Liver (tissue), 9 donors: ENCODE measurements around the gene BCAS4. TPM values are rescaled to one million over a fixed set of nuclear protein-coding genes. Genes with fewer than 3 reads are reported as not detected.
"Not testable (repeated sequence)": the region's sequence is repeated elsewhere in the genome, so short reads cannot be mapped to it uniquely, and the experiment has no call there.

ENCODE experiments used
- DNase-seq: peaks from one replicate; pipeline ENCODE4 v3.0.0-alpha.2; 2017; ENCODE audit warnings: low spot score
- H3K27ac ChIP-seq, 2 donors: one replicate each; pipeline ENCODE4 v1.7.0; 2013; ENCODE audit warnings: inconsistent platforms in 2 of 2, low read length in 2 of 2, control low read depth in 1 of 2, low read depth in 1 of 2, mild to moderate bottlenecking in 1 of 2
- H3K27me3 ChIP-seq, 4 donors: one replicate each; pipeline versions ENCODE4 v1.6.1 to v1.7.0; 2013; ENCODE audit warnings: low read length in 3 of 4, inconsistent platforms in 1 of 4, mild to moderate bottlenecking in 1 of 4, moderate library complexity in 1 of 4; ENCODE audit not compliant: control insufficient read depth in 4 of 4, insufficient read depth in 4 of 4
- H3K36me3 ChIP-seq, 4 donors: one replicate each; pipeline versions ENCODE4 v1.6.1 to v1.7.0; 2013; ENCODE audit warnings: low read length in 3 of 4, mild to moderate bottlenecking in 3 of 4, low read depth in 1 of 4, moderate library complexity in 1 of 4; ENCODE audit not compliant: control insufficient read depth in 4 of 4, insufficient read depth in 3 of 4
- H3K4me1 ChIP-seq, 4 donors: one replicate each; pipeline versions ENCODE4 v1.6.1 to v1.7.0; 2013; ENCODE audit warnings: low read length in 3 of 4, mild to moderate bottlenecking in 3 of 4, moderate library complexity in 1 of 4; ENCODE audit not compliant: control insufficient read depth in 4 of 4, insufficient read depth in 4 of 4
- H3K4me3 ChIP-seq, 3 donors: one replicate each; pipeline versions ENCODE4 v1.6.1 to v1.7.0; 2013; ENCODE audit warnings: low read length in 3 of 3, control low read depth in 1 of 3, low read depth in 1 of 3, mild to moderate bottlenecking in 1 of 3
- H3K9ac ChIP-seq, 2 donors: one replicate each; pipeline ENCODE4 v1.7.0; 2013; ENCODE audit warnings: low read length in 2 of 2, mild to moderate bottlenecking in 2 of 2, moderate library complexity in 2 of 2, control low read depth in 1 of 2, low read depth in 1 of 2
- H3K9me3 ChIP-seq, 4 donors: one replicate each; pipeline versions ENCODE4 v1.6.1 to v1.7.0; 2013; ENCODE audit warnings: low read length in 3 of 4; ENCODE audit not compliant: control insufficient read depth in 4 of 4
- ATF3 ChIP-seq: IDR thresholded peaks from 2 replicates; pipeline ENCODE4 v1.6.1; 2016; ENCODE audit warnings: antibody characterized with exemption
- CTCF ChIP-seq: fragments of 150-350 bp; IDR thresholded peaks from 2 replicates; pipeline ENCODE4 v1.5.1; 2017; ENCODE audit warnings: improper control_type of control experiment, low read depth, low read length; ENCODE audit not compliant: missing input control
- EGR1 ChIP-seq, 2 donors: IDR thresholded peaks; 2 replicates each; pipeline ENCODE4 v1.6.1; 2016 to 2018; ENCODE audit warnings: antibody characterized with exemption in 2 of 2, low read depth in 2 of 2
- FOXA1 ChIP-seq: IDR thresholded peaks from 2 replicates; pipeline ENCODE4 v1.6.1; 2016; ENCODE audit warnings: antibody characterized with exemption
- FOXA2 ChIP-seq: IDR thresholded peaks from 2 replicates; pipeline ENCODE4 v1.6.1; 2016; ENCODE audit warnings: antibody characterized with exemption
- GABPA ChIP-seq, 2 donors: IDR thresholded peaks in 1 of 2; conservative IDR thresholded peaks in 1 of 2; 2 replicates each; pipeline ENCODE4 v1.6.1; 2016; ENCODE audit warnings: antibody characterized with exemption in 2 of 2, mild to moderate bottlenecking in 1 of 2, moderate library complexity in 1 of 2
- HNF4A ChIP-seq, 2 donors: conservative IDR thresholded peaks; 2 replicates each; pipeline ENCODE4 v1.6.1; 2016; ENCODE audit warnings: antibody characterized with exemption in 2 of 2, mild to moderate bottlenecking in 2 of 2
- HNF4G ChIP-seq: IDR thresholded peaks from 2 replicates; pipeline ENCODE4 v1.6.1; 2016; ENCODE audit warnings: antibody characterized with exemption
- JUND ChIP-seq, 2 donors: IDR thresholded peaks; 2 replicates each; pipeline ENCODE4 v1.6.1; 2016; ENCODE audit warnings: antibody characterized with exemption in 2 of 2
- MAX ChIP-seq: IDR thresholded peaks from 2 replicates; pipeline ENCODE4 v1.6.1; 2016; ENCODE audit warnings: antibody characterized with exemption
- NR2F2 ChIP-seq: IDR thresholded peaks from 2 replicates; pipeline ENCODE4 v1.6.1; 2016; ENCODE audit warnings: antibody characterized with exemption
- RAD21 ChIP-seq, 2 donors: IDR thresholded peaks; 2 replicates each; pipeline ENCODE4 v1.6.1; 2016; ENCODE audit warnings: antibody characterized with exemption in 2 of 2, mild to moderate bottlenecking in 2 of 2
- REST ChIP-seq: IDR thresholded peaks from 2 replicates; pipeline ENCODE4 v1.6.1; 2016; ENCODE audit warnings: antibody characterized with exemption, mild to moderate bottlenecking
- RXRA ChIP-seq, 2 donors: IDR thresholded peaks; 2 replicates each; pipeline ENCODE4 v1.6.1; 2017 to 2018; ENCODE audit warnings: antibody characterized with exemption in 2 of 2, mild to moderate bottlenecking in 1 of 2
- SP1 ChIP-seq: IDR thresholded peaks from 2 replicates; pipeline ENCODE4 v1.6.1; 2018; ENCODE audit warnings: antibody characterized with exemption, mild to moderate bottlenecking
- TAF1 ChIP-seq: conservative IDR thresholded peaks from 2 replicates; pipeline ENCODE4 v1.6.1; 2016; ENCODE audit warnings: antibody characterized with exemption, mild to moderate bottlenecking
- YY1 ChIP-seq: IDR thresholded peaks from 2 replicates; pipeline ENCODE4 v1.6.1; 2016; ENCODE audit warnings: antibody characterized with exemption, mild to moderate bottlenecking
- ZBTB33 ChIP-seq: IDR thresholded peaks from 2 replicates; pipeline ENCODE4 v1.6.1; 2016; ENCODE audit warnings: antibody characterized with exemption
- WGBS: extraction: QIAGEN DNeasy Blood & Tissue Kit; methylation state at CpG from one replicate; pipeline ENCODE4 v1.1.7; 2013; 5-methylcytosine and 5-hydroxymethylcytosine counted together
- polyA plus RNA-seq, 2 donors: library from polyadenylated mRNA; stranded (reverse) in 1 of 2; unstranded in 1 of 2; fragments of 200-250 nt in 1 of 2; fragments of >200 nt in 1 of 2; fragmentation: Nextera tagmentation in 1 of 2; extraction: Ambion mirVana in 1 of 2; gene quantifications; one replicate each; pipeline versions ENCODE4 v1.2.1 to v1.2.3, GENCODE V29; 2013 to 2015
- total RNA-seq, 2 donors: library from RNA; depleted of rRNA; stranded (reverse); fragments of >200 nt; gene quantifications; one replicate each; pipeline ENCODE4 v1.2.3, GENCODE V29; 2014
- donor health status: healthy.
- donor health status: healthy.
- donor health status: healthy.
- donor health status: healthy.
- donor health status: healthy.

BCAS4 gene
- total and polyA plus RNA-seq, 4 donors = 0.25 to 0.50 (median 0.47) TPM

GRCh38 chr20:50762435-50763220 lies 32.2 kb upstream of the BCAS4 start:
- 42% methylated on average over 12 of the region's 12 CpGs for WGBS
- DNase-seq = no peak
- no peaks in the 10 kb centered on the region for H3K27me3 ChIP-seq
- H3K27ac ChIP-seq = peak overlapping the region; percentile 58 to 76
- H3K9ac ChIP-seq = no peak overlapping the region
- H3K36me3 ChIP-seq = no peaks in the 10 kb centered on the region
- no peaks in the 10 kb centered on the region for H3K9me3 ChIP-seq
- TF ChIP-seq TAF1 (no peak), SP1 (peak; percentile 56), YY1 (peak; percentile 81), ZBTB33 (peak; percentile 34), HNF4G (no peak), MAX (peak; percentile 93), JUND (IDR thresholded peaks at IDR 0.05) (peak in 1 of 2 donors; percentile 77), NR2F2 (no peak), CTCF (no peak), HNF4A (conservative IDR thresholded peaks at IDR 0.05) (peak; percentile 25 to 85), ATF3 (no peak), FOXA2 (peak; percentile 30), GABPA (IDR thresholded peaks at IDR 0.05 in 1 of 2, conservative IDR thresholded peaks at IDR 0.05 in 1 of 2) (peak in 1 of 2 donors; percentile 26), FOXA1 (no peak), RXRA (IDR thresholded peaks at IDR 0.05) (peak; percentile 71 to 93), RAD21 (IDR thresholded peaks at IDR 0.05) (peak; percentile 52 to 58), EGR1 (IDR thresholded peaks at IDR 0.05; ENCODE audit: low read depth in 2 of 2) (peak in 1 of 2 donors; percentile 70), REST (peak; percentile 27)
- H3K4me3 ChIP-seq = no peak overlapping the region
- H3K4me1 ChIP-seq = peaks cover 2 to 19% (median 15%) of the 10 kb centered on the region in 4 donors

GRCh38 chr20:50763550-50764458 lies 31.1 kb upstream of the BCAS4 start:
- not testable (repeated sequence) for H3K9ac ChIP-seq, H3K4me3 ChIP-seq, H3K9me3 ChIP-seq, DNase-seq, H3K27ac ChIP-seq, H3K36me3 ChIP-seq, H3K27me3 ChIP-seq
- 80% methylated on average over 20 of the region's 20 CpGs for WGBS
- peaks cover 2 to 19% (median 15%) of the 10 kb centered on the region in 4 donors for H3K4me1 ChIP-seq

- WGBS = 87% methylated on average over 10 of the region's 10 CpGs
- H3K4me1 ChIP-seq = peaks cover 2 to 19% (median 15%) of the 10 kb centered on the region in 4 donors
- DNase-seq, H3K4me3 ChIP-seq, H3K36me3 ChIP-seq, H3K9me3 ChIP-seq, H3K27me3 ChIP-seq, H3K27ac ChIP-seq, H3K9ac ChIP-seq: not testable (repeated sequence)
These were observed 29.6 kb upstream of the BCAS4 start for GRCh38 chr20:50765251-50765650.
